CD4-positive, alpha-beta T cell (primary cell): ENCODE data around the gene FAM227B. TPM values are rescaled to one million over a fixed set of nuclear protein-coding genes. Genes with fewer than 3 reads are reported as not detected.

ENCODE experiments used
- ATAC-seq: fragments of 200-7000 bp; cut with Tn5 transposase; one replicate; pipeline ENCODE4 v1.10.0; 2022; ENCODE audit warnings: mild to moderate bottlenecking; ENCODE audit not compliant: poor library complexity
- CTCF ChIA-PET: fragments of 350-600 bp; sonication (Branson Sonifier 250); formaldehyde crosslinking; loops from one replicate; lab custom pipeline; 2021; ENCODE audit warnings: antibody characterized with exemption, inconsistent platforms; lab: Charles Lee
- POLR2A ChIA-PET: fragments of 350-600 bp; sonication (Branson Sonifier 250); formaldehyde crosslinking; loops from one replicate; lab custom pipeline; 2021; ENCODE audit warnings: antibody characterized with exemption, inconsistent platforms; lab: Charles Lee
- DNase-seq, 14 experiments: peaks; one replicate each; pipeline ENCODE4 v3.0.0-alpha.2; 2013 to 2020; ENCODE audit warnings: mixed read lengths in 2 of 14
- H3K27ac ChIP-seq, 2 donors: one replicate each; pipeline versions ENCODE4 v1.5.1 to v1.7.0; 2013; ENCODE audit warnings: low read length in 2 of 2, low read depth in 1 of 2, mild to moderate bottlenecking in 1 of 2
- H3K27me3 ChIP-seq, 2 experiments: 1 replicate in 1 of 2; 2 replicates in 1 of 2; pipeline versions ENCODE4 v1.6.1 to v1.7.0; 2013; ENCODE audit warnings: low read length in 2 of 2, control low read depth in 1 of 2, mild to moderate bottlenecking in 1 of 2, moderate library complexity in 1 of 2; ENCODE audit not compliant: insufficient read depth in 2 of 2, control insufficient read depth in 1 of 2
- H3K36me3 ChIP-seq: one replicate; pipeline ENCODE4 v1.6.1; 2013; ENCODE audit warnings: low read length, control low read depth; ENCODE audit not compliant: insufficient read depth
- H3K4me1 ChIP-seq: one replicate; pipeline ENCODE4 v1.6.1; 2013; ENCODE audit warnings: low read length, control low read depth; ENCODE audit not compliant: insufficient read depth
- H3K4me3 ChIP-seq: one replicate; pipeline ENCODE4 v1.5.1; 2013; ENCODE audit warnings: mild to moderate bottlenecking, low read length, moderate library complexity
- H3K9me3 ChIP-seq, 2 experiments: 1 replicate in 1 of 2; 2 replicates in 1 of 2; pipeline versions ENCODE4 v1.6.1 to v1.7.0; 2013; ENCODE audit warnings: low read length in 2 of 2, mild to moderate bottlenecking in 2 of 2, control low read depth in 1 of 2, moderate library complexity in 1 of 2; ENCODE audit not compliant: control insufficient read depth in 1 of 2, insufficient read depth in 1 of 2
- H3K27ac Mint-ChIP-seq: one replicate; pipeline ENCODE4 v1.8.0; 2020; ENCODE audit warnings: mixed read lengths
- H3K27me3 Mint-ChIP-seq: one replicate; pipeline ENCODE4 v1.8.0; 2021; ENCODE audit warnings: mixed read lengths
- H3K36me3 Mint-ChIP-seq: one replicate; pipeline ENCODE4 v1.8.0; 2021; ENCODE audit warnings: low read depth, mixed read lengths
- H3K4me1 Mint-ChIP-seq: one replicate; pipeline ENCODE4 v1.8.0; 2021; ENCODE audit warnings: low read depth, mixed read lengths
- H3K4me3 Mint-ChIP-seq: one replicate; pipeline ENCODE4 v1.8.0; 2020; ENCODE audit warnings: mild to moderate bottlenecking, mixed read lengths
- H3K9me3 Mint-ChIP-seq: one replicate; pipeline ENCODE4 v1.8.0; 2020; ENCODE audit warnings: mixed read lengths
- CTCF ChIP-seq: fragments of 200-600 bp; IDR thresholded peaks from one replicate; pipeline ENCODE4 v1.8.0; 2022; ENCODE audit warnings: antibody characterized with exemption, mild to moderate bottlenecking
- intact Hi-C, 2 experiments: fragments of 100-400 bp; cut with DNase I in 1 of 2; cut with micrococcal nuclease in 1 of 2; formaldehyde crosslinking; loops; one replicate each; pipeline versions ENCODE4 v1.15.1 to v1.9.0; 2023 to 2025; cut with DNase I, micrococcal nuclease
- total RNA-seq, 174 experiments: library from RNA in 2 of 174; stranded (reverse) in 2 of 174; gene quantifications; one replicate each; pipeline ENCODE4 v1.2.3 and lab custom pipeline; 2021 to 2026

The FAM227B gene
- total RNA-seq, 2 experiments from 2014 or later, result 3.0 to 4.4 TPM

- Mint-ChIP-seq H3K9me3 (no peaks in the 10 kb centered on the region), H3K36me3 (peaks cover 92% of the 10 kb centered on the region), H3K27me3 (no peaks in the 10 kb centered on the region), H3K4me3 (no peak overlapping the region), H3K27ac (no peak overlapping the region), H3K4me1 (peaks cover 35% of the 10 kb centered on the region)
- Histone ChIP-seq H3K4me3 (no peak overlapping the region), H3K36me3 (peaks cover 28% of the 10 kb centered on the region), H3K27me3 (no peaks in the 10 kb centered on the region), H3K9me3 (no peaks in the 10 kb centered on the region), H3K27ac (no peak overlapping the region), H3K4me1 (no peaks in the 10 kb centered on the region)
- CTCF ChIA-PET, result no interaction called here
- intact Hi-C loops, result no loop called here
- ATAC-seq (no peak), DNase-seq (no peak)
- TF ChIP-seq CTCF, result no peak
- POLR2A ChIA-PET, result no interaction called here
Observed at GRCh38 chr15:49303003-49303402, 317.6 kb downstream of the FAM227B start.

GRCh38 chr15:49301562-49301961 is 319.1 kb downstream of the FAM227B start:
- intact Hi-C loops, result no loop called here
- H3K36me3 ChIP-seq, result peaks cover 25% of the 10 kb centered on the region
- no peaks in the 10 kb centered on the region for H3K4me1 ChIP-seq
- H3K4me3 Mint-ChIP-seq, result no peak overlapping the region
- H3K4me3 ChIP-seq, result no peak overlapping the region
- TF ChIP-seq CTCF, result no peak
- H3K9me3 Mint-ChIP-seq, result no peaks in the 10 kb centered on the region
- H3K27me3 Mint-ChIP-seq, result no peaks in the 10 kb centered on the region
- ChIA-PET CTCF (no interaction called here), POLR2A (no interaction called here)
- no peak overlapping the region for H3K27ac Mint-ChIP-seq
- DNase-seq (no peak), ATAC-seq (no peak)
- no peaks in the 10 kb centered on the region for H3K9me3 ChIP-seq
- no peaks in the 10 kb centered on the region for H3K27me3 ChIP-seq
- H3K27ac ChIP-seq, result no peak overlapping the region
- peaks cover 32% of the 10 kb centered on the region for H3K4me1 Mint-ChIP-seq
- peaks cover 94% of the 10 kb centered on the region for H3K36me3 Mint-ChIP-seq

GRCh38 chr15:49300856-49301255 is 319.8 kb downstream of the FAM227B start:
- H3K4me1 Mint-ChIP-seq, result peaks cover 32% of the 10 kb centered on the region
- Histone ChIP-seq H3K4me3 (no peak overlapping the region), H3K4me1 (no peaks in the 10 kb centered on the region), H3K36me3 (peaks cover 31% of the 10 kb centered on the region), H3K9me3 (no peaks in the 10 kb centered on the region), H3K27me3 (no peaks in the 10 kb centered on the region), H3K27ac (no peak overlapping the region)
- H3K9me3 Mint-ChIP-seq, result no peaks in the 10 kb centered on the region
- intact Hi-C loops, result no loop called here
- H3K4me3 Mint-ChIP-seq, result no peak overlapping the region
- ATAC-seq, result no peak
- TF ChIP-seq CTCF, result no peak
- H3K36me3 Mint-ChIP-seq, result peaks cover 94% of the 10 kb centered on the region
- H3K27me3 Mint-ChIP-seq, result no peaks in the 10 kb centered on the region
- CTCF ChIA-PET, result no interaction called here
- POLR2A ChIA-PET, result no interaction called here
- DNase-seq, result no peak
- H3K27ac Mint-ChIP-seq, result no peak overlapping the region
